ENCODE measurements around the gene MUC22. TPM values are rescaled to one million over a fixed set of nuclear protein-coding genes. Genes with fewer than 3 reads are reported as not detected.
"Not testable (repeated sequence)": the region's sequence is repeated elsewhere in the genome, so short reads cannot be mapped to it uniquely, and the experiment has no call there.

The MUC22 gene
- total RNA-seq, 2 experiments from 2014 or later = not detected

- ATAC-seq; H3K4me1 Mint-ChIP-seq (ENCODE audit: low read depth); H3K27ac Mint-ChIP-seq; H3K9me3 Mint-ChIP-seq (ENCODE audit: insufficient read depth); H3K4me3 Mint-ChIP-seq; H3K36me3 Mint-ChIP-seq (ENCODE audit: low read depth); POLR2A ChIA-PET; H3K27me3 Mint-ChIP-seq (ENCODE audit: low read depth); DNase-seq: not testable (repeated sequence)
- CTCF ChIA-PET = interaction anchor here (1.2 kb wide), 1 partner anchor 84 kb away, joined by 3 read pairs; no protein-coding TSS in a partner anchor
Measured at GRCh38 chr6:31000067-31000860, 10.0 kb upstream of the MUC22 start.

GRCh38 chr6:31001281-31001888 is 8.9 kb upstream of the MUC22 start:
- Mint-ChIP-seq H3K9me3 (ENCODE audit: insufficient read depth) (no peaks in the 10 kb centered on the region), H3K27ac (no peak overlapping the region), H3K4me3 (no peak overlapping the region), H3K36me3 (ENCODE audit: low read depth) (no peaks in the 10 kb centered on the region), H3K4me1 (ENCODE audit: low read depth) (peaks cover 2% of the 10 kb centered on the region), H3K27me3 (ENCODE audit: low read depth) (peaks cover 12% of the 10 kb centered on the region)
- ATAC-seq = no peak
- DNase-seq = no peak
- ChIA-PET CTCF (interaction anchor here (1.2 kb wide), 1 partner anchor 85 kb away, joined by 3 read pairs; no protein-coding TSS in a partner anchor), POLR2A (no interaction called here)

DNA sequence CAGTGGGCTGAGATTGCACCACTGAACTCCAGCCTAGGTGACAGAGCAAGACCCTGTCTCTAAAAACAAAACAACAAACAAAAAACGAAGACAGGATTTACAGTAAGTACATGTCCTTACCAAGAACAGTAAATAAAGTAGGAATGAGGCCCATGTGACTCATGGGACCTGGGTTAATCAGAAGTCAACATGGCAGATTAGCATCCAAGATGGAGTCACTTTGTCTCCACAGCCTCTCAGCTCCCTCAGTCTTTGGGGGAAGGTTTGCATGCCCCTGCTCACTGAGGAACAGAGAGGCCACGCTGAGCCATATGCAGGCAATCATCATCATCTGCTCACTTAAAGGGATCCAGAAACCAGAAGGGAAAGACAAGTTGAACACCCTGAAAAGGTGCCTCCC is 7.8 kb upstream of the MUC22 start:
- ATAC-seq (no peak), DNase-seq (no peak)
- Mint-ChIP-seq H3K4me3 (no peak overlapping the region), H3K4me1 (ENCODE audit: low read depth) (peaks cover 2% of the 10 kb centered on the region), H3K36me3 (ENCODE audit: low read depth) (no peaks in the 10 kb centered on the region), H3K9me3 (ENCODE audit: insufficient read depth) (no peaks in the 10 kb centered on the region), H3K27ac (no peak overlapping the region), H3K27me3 (ENCODE audit: low read depth) (peaks cover 17% of the 10 kb centered on the region)
- CTCF ChIA-PET = no interaction called here
- POLR2A ChIA-PET = no interaction called here

- H3K36me3 Mint-ChIP-seq (ENCODE audit: low read depth) = no peaks in the 10 kb centered on the region
- DNase-seq (no peak), ATAC-seq (no peak)
- H3K9me3 Mint-ChIP-seq (ENCODE audit: insufficient read depth) = no peaks in the 10 kb centered on the region
- peaks cover 28% of the 10 kb centered on the region for H3K27me3 Mint-ChIP-seq (ENCODE audit: low read depth)
- H3K27ac Mint-ChIP-seq = no peak overlapping the region
- CTCF ChIA-PET = interaction anchor here (0.7 kb wide), 1 partner anchor 82 kb away, joined by 3 read pairs; no protein-coding TSS in a partner anchor
- no peak overlapping the region for H3K4me3 Mint-ChIP-seq
- H3K4me1 Mint-ChIP-seq (ENCODE audit: low read depth) = peaks cover 2% of the 10 kb centered on the region
- POLR2A ChIA-PET = interaction anchor here (0.6 kb wide), 1 partner anchor 360 kb away, joined by 7 read pairs; no protein-coding TSS in a partner anchor
Measured at GRCh38 chr6:31004794-31005193, 5.5 kb upstream of the MUC22 start.

DNA sequence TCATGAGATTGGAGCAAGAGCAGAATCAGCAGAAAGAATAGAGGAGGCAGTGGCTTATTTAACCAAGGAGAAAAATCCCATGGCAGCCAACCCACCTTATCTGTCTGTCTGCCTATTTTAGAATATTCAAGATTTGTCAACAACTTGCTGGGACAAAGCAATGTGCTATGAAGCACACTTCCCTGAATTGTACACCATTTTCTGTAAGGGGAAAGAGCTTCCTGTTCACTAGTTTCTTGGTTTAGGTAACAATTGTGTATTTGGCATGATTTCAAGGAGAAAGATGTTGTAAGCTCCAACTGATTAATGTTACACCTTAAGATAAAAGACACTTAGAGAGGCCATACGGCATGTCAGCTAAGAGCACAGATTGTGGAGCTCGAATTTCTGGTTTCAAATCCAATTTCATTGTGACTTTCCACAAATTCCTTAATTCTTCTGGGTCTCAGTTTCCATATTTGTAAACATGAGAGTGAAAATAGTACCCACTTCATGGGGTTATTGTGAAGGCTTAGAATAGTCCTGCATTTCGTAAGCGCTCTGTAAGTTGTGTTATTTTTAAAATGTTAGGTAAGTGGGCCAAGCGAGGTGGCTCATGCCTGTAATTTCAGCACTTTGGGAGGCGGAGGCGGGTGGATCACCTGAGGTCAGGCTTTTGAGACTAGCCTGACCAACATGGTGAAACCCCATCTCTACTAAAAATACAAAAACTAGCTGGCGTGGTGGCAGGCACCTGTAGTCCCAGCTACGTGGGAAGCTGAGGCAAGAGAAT is 4.8 kb upstream of the MUC22 start:
- DNase-seq (no peak), ATAC-seq (no peak)
- no peaks in the 10 kb centered on the region for H3K36me3 Mint-ChIP-seq (ENCODE audit: low read depth)
- H3K4me3 Mint-ChIP-seq = no peak overlapping the region
- H3K4me1 Mint-ChIP-seq (ENCODE audit: low read depth) = peaks cover 2% of the 10 kb centered on the region
- peaks cover 33% of the 10 kb centered on the region for H3K27me3 Mint-ChIP-seq (ENCODE audit: low read depth)
- CTCF ChIA-PET = interaction anchor here (0.7 kb wide), 1 partner anchor 82 kb away, joined by 3 read pairs; no protein-coding TSS in a partner anchor
- no peaks in the 10 kb centered on the region for H3K9me3 Mint-ChIP-seq (ENCODE audit: insufficient read depth)
- POLR2A ChIA-PET = interaction anchor here (0.6 kb wide), 1 partner anchor 361 kb away, joined by 7 read pairs; no protein-coding TSS in a partner anchor
- H3K27ac Mint-ChIP-seq = no peak overlapping the region

- ATAC-seq (no peak), DNase-seq (no peak)
- Mint-ChIP-seq H3K4me3 (no peak overlapping the region), H3K9me3 (ENCODE audit: insufficient read depth) (no peaks in the 10 kb centered on the region), H3K27ac (no peak overlapping the region), H3K27me3 (ENCODE audit: low read depth) (peaks cover 41% of the 10 kb centered on the region), H3K4me1 (ENCODE audit: low read depth) (peaks cover 2% of the 10 kb centered on the region), H3K36me3 (ENCODE audit: low read depth) (no peaks in the 10 kb centered on the region)
- ChIA-PET POLR2A (no interaction called here), CTCF (no interaction called here)
Measured at GRCh38 chr6:31007694-31008093, 2.6 kb upstream of the MUC22 start.

DNA sequence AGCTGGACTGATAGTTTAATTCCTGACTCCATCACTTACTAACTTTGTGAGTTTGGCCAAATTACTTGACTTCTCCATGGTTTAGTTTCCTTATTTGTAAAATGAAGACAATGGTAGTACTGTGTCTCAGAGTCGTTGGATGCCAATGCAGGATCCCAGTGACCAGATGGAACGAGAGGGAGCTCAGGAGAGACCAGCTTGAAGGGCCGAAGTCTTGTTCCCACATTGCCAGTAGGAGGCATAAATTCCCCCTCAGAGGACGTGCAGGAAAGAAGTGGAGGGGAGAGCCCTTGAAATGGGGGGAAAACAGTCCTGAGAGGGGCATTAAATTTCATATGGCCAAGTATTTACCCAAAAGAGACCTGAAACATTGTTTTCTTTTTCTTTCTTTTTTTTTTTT is 2.1 kb upstream of the MUC22 start:
- ATAC-seq (no peak), DNase-seq (no peak)
- POLR2A ChIA-PET = no interaction called here
- CTCF ChIA-PET = no interaction called here
- H3K27ac Mint-ChIP-seq = no peak overlapping the region
- H3K36me3 Mint-ChIP-seq (ENCODE audit: low read depth) = no peaks in the 10 kb centered on the region
- H3K9me3 Mint-ChIP-seq (ENCODE audit: insufficient read depth) = no peaks in the 10 kb centered on the region
- H3K4me1 Mint-ChIP-seq (ENCODE audit: low read depth) = peaks cover 2% of the 10 kb centered on the region
- peaks cover 42% of the 10 kb centered on the region for H3K27me3 Mint-ChIP-seq (ENCODE audit: low read depth)
- H3K4me3 Mint-ChIP-seq = no peak overlapping the region

- Mint-ChIP-seq H3K4me1 (ENCODE audit: low read depth) (peaks cover under 1% of the 10 kb centered on the region), H3K27ac (no peak overlapping the region), H3K9me3 (ENCODE audit: insufficient read depth) (no peaks in the 10 kb centered on the region), H3K36me3 (ENCODE audit: low read depth) (no peaks in the 10 kb centered on the region), H3K4me3 (no peak overlapping the region), H3K27me3 (ENCODE audit: low read depth) (peaks cover 44% of the 10 kb centered on the region)
- ChIA-PET CTCF (no interaction called here), POLR2A (no interaction called here)
- DNase-seq (no peak), ATAC-seq (no peak)
Measured at GRCh38 chr6:31009731-31010130, 543 bp upstream of the MUC22 start.

DNA sequence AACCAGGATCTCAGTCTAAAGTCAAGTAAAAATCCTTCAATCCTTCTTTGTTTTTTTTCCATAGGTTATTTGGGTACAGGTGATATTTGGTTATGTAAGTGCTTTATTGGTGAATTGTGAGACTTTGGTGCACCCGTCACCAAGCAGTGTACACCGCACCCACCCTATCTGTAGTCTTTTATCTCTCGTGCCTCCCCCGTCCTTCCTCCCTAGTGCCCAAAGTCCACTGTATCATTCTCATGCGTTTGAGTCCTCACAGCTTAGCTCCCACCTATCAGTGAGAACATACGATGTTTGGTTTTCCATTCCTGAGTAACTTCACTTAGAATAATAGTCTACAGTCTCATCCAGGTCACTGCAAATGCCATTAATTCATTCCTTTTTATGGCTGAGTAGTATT is 879 bp downstream of the MUC22 start:
- Mint-ChIP-seq H3K4me1 (ENCODE audit: low read depth) (no peaks in the 10 kb centered on the region), H3K36me3 (ENCODE audit: low read depth) (no peaks in the 10 kb centered on the region), H3K9me3 (ENCODE audit: insufficient read depth) (peaks cover 5% of the 10 kb centered on the region), H3K27ac (no peak overlapping the region), H3K4me3 (no peak overlapping the region), H3K27me3 (ENCODE audit: low read depth) (peaks cover 42% of the 10 kb centered on the region)
- ATAC-seq = no peak
- no peak for DNase-seq
- POLR2A ChIA-PET = no interaction called here
- CTCF ChIA-PET = no interaction called here

DNA sequence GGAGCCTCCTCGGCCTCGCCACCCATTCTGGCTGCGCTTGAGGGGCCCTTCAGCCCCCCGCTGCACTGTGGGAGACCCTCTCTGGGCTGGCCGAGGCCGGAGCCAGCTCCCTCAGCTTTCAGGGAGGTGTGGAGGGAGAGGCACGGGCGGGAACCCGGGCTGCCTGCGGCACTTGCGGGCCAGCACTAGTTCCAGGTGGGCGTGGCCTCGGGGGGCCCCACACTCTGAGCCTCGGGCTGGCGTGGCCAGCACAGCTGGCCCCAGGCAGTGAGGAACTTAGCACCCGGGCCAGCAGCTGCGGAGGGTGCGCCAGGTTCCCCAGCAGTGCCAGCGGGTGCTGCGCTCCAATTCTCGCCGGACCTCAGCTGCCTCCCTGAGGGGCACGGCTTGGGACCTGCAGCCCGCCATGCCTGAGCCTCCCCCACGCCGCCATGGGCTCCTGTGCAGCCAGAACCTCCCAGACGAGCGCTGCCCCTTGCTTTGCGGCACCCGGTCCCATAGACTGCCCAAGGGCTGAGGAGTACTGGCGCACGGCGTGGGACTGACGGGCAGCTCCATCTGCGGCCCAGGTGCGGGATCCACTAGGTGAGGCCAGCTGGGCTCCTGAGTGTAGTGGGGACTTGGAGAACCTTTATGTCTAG is 6.5 kb downstream of the MUC22 start:
- no peaks in the 10 kb centered on the region for H3K36me3 Mint-ChIP-seq (ENCODE audit: low read depth)
- H3K4me3 Mint-ChIP-seq = no peak overlapping the region
- ATAC-seq = no peak
- no peak overlapping the region for H3K27ac Mint-ChIP-seq
- CTCF ChIA-PET = no interaction called here
- DNase-seq = no peak
- peaks cover 21% of the 10 kb centered on the region for H3K27me3 Mint-ChIP-seq (ENCODE audit: low read depth)
- H3K4me1 Mint-ChIP-seq (ENCODE audit: low read depth) = no peaks in the 10 kb centered on the region
- POLR2A ChIA-PET = interaction anchor here (0.7 kb wide), 1 partner anchor 14 kb away, joined by 3 read pairs; no protein-coding TSS in a partner anchor
- peaks cover 5% of the 10 kb centered on the region for H3K9me3 Mint-ChIP-seq (ENCODE audit: insufficient read depth)

- H3K4me3 Mint-ChIP-seq; DNase-seq; H3K36me3 Mint-ChIP-seq (ENCODE audit: low read depth); CTCF ChIA-PET; ATAC-seq; H3K4me1 Mint-ChIP-seq (ENCODE audit: low read depth); H3K9me3 Mint-ChIP-seq (ENCODE audit: insufficient read depth); H3K27ac Mint-ChIP-seq: not testable (repeated sequence)
- peaks cover 19% of the 10 kb centered on the region for H3K27me3 Mint-ChIP-seq (ENCODE audit: low read depth)
- POLR2A ChIA-PET = interaction anchor here (0.7 kb wide), 1 partner anchor 13 kb away, joined by 3 read pairs; no protein-coding TSS in a partner anchor
Measured at GRCh38 chr6:31017436-31017835, 7.2 kb downstream of the MUC22 start.
